IMR-90 (cell line): ENCODE measurements around the gene SMIM5. TPM values are rescaled to one million over a fixed set of nuclear protein-coding genes. Genes with fewer than 3 reads are reported as not detected.

Source experiments
- ATAC-seq: fragments of 200-7000 bp; cut with Tn5 transposase; 2 replicates; pipeline ENCODE4 v1.9.1; 2020; ENCODE audit warnings: low read depth, mild to moderate bottlenecking, moderate library complexity
- BruUV-seq: library from RNA; stranded (reverse); fragments of 400-500 nt; replicated peaks from 2 replicates; lab custom pipeline; 2021; lab: Mats Ljungman, UMichigan
- CTCF ChIA-PET: fragments of 300-600 bp; formaldehyde crosslinking; extraction: SDS; loops from one replicate; lab custom pipeline; 2021; ENCODE audit warnings: antibody characterized with exemption; lab: Yijun Ruan, JAX
- POLR2A ChIA-PET: fragments of 300-600 bp; sonication (Branson Sonifier 250); formaldehyde crosslinking; loops from one replicate; lab custom pipeline; 2022; ENCODE audit warnings: antibody characterized with exemption; ENCODE audit not compliant: unreplicated experiment; lab: Charles Lee
- DNase-seq: peaks from one replicate; pipeline ENCODE4 v3.0.0; 2013
- H2AFZ ChIP-seq: replicated peaks from 2 replicates; pipeline ENCODE3; 2013; ENCODE audit warnings: low read length, mild to moderate bottlenecking; ENCODE audit not compliant: poor library complexity
- H2AK5ac ChIP-seq: 2 replicates; pipeline ENCODE4 v1.6.1; 2013; ENCODE audit warnings: low read depth, low read length, inconsistent platforms
- H2AK9ac ChIP-seq: replicated peaks from 2 replicates; pipeline ENCODE3; 2013; ENCODE audit warnings: mild to moderate bottlenecking, low read depth, low read length, moderate library complexity; ENCODE audit not compliant: poor library complexity
- H2BK120ac ChIP-seq: 2 replicates; pipeline ENCODE4 v1.6.1; 2013; ENCODE audit warnings: low read depth, low read length, inconsistent platforms
- H2BK15ac ChIP-seq: 3 replicates; pipeline ENCODE4 v1.6.1; 2013; ENCODE audit warnings: low read depth, low read length, inconsistent platforms
- H2BK20ac ChIP-seq: 2 replicates; pipeline ENCODE4 v1.6.1; 2013; ENCODE audit warnings: low read depth, mild to moderate bottlenecking, inconsistent platforms, low read length, moderate library complexity
- H2BK5ac ChIP-seq: 2 replicates; pipeline ENCODE4 v1.6.1; 2013; ENCODE audit warnings: mild to moderate bottlenecking, low read depth, low read length, inconsistent platforms; ENCODE audit not compliant: poor library complexity, severe bottlenecking
- H3K14ac ChIP-seq: replicated peaks from 2 replicates; pipeline ENCODE4 v1.6.1; 2013; ENCODE audit warnings: low read depth, low read length, inconsistent platforms
- H3K18ac ChIP-seq: 2 replicates; pipeline ENCODE4 v1.6.1; 2013; ENCODE audit warnings: low read depth, low read length, control low read depth
- H3K23ac ChIP-seq: 2 replicates; pipeline ENCODE4 v1.6.1; 2013; ENCODE audit warnings: low read depth, low read length, inconsistent platforms
- H3K27ac ChIP-seq: 2 replicates; pipeline ENCODE4 v1.5.1; 2013; ENCODE audit warnings: mild to moderate bottlenecking, control low read depth, low read length; ENCODE audit not compliant: insufficient read depth
- H3K27me3 ChIP-seq: 2 replicates; pipeline ENCODE4 v1.6.1; 2013; ENCODE audit warnings: low read length; ENCODE audit not compliant: control insufficient read depth, insufficient read depth
- H3K36me3 ChIP-seq: 2 replicates; pipeline ENCODE4 v1.6.1; 2013; ENCODE audit warnings: low read length, mixed read lengths; ENCODE audit not compliant: control insufficient read depth, insufficient read depth
- H3K4ac ChIP-seq: 2 replicates; pipeline ENCODE4 v1.6.1; 2013; ENCODE audit warnings: low read depth, low read length, inconsistent platforms
- H3K4me1 ChIP-seq: 2 replicates; pipeline ENCODE4 v1.6.1; 2013; ENCODE audit warnings: low read length, mixed read lengths; ENCODE audit not compliant: control insufficient read depth, insufficient read depth
- H3K4me2 ChIP-seq: 2 replicates; pipeline ENCODE4 v1.6.1; 2013; ENCODE audit warnings: low read depth, mild to moderate bottlenecking, control low read depth, low read length, moderate library complexity
- H3K4me3 ChIP-seq: 2 replicates; pipeline ENCODE4 v1.5.1; 2013; ENCODE audit warnings: low read depth, mild to moderate bottlenecking, control low read depth, low read length, moderate library complexity; ENCODE audit not compliant: insufficient read depth
- H3K56ac ChIP-seq: 2 replicates; pipeline ENCODE4 v1.6.1; 2013; ENCODE audit warnings: low read length, inconsistent platforms; ENCODE audit not compliant: insufficient read depth; ENCODE audit errors: extremely low read depth
- H3K79me1 ChIP-seq, 2 experiments: 2 replicates each; pipeline ENCODE4 v1.6.1; 2013; ENCODE audit warnings: low read length in 2 of 2, inconsistent platforms in 1 of 2, low read depth in 1 of 2
- H3K9ac ChIP-seq: 2 replicates; pipeline ENCODE4 v1.6.1; 2013; ENCODE audit warnings: low read depth, low read length, control low read depth
- H3K9me1 ChIP-seq: 2 replicates; pipeline ENCODE4 v1.6.1; 2013; ENCODE audit warnings: low read length, inconsistent platforms; ENCODE audit not compliant: insufficient read depth
- H3K9me3 ChIP-seq: 2 replicates; pipeline ENCODE4 v1.6.1; 2013; ENCODE audit warnings: low read length; ENCODE audit not compliant: control insufficient read depth, insufficient read depth
- H4K20me1 ChIP-seq: 2 replicates; pipeline ENCODE4 v1.6.1; 2013; ENCODE audit warnings: low read length, inconsistent platforms; ENCODE audit not compliant: insufficient read depth
- H4K5ac ChIP-seq: 2 replicates; pipeline ENCODE4 v1.6.1; 2013; ENCODE audit warnings: mild to moderate bottlenecking, low read depth, low read length, control low read depth
- H4K8ac ChIP-seq, 2 experiments: 2 replicates each; pipeline ENCODE4 v1.6.1; 2013; ENCODE audit warnings: low read depth in 2 of 2, low read length in 2 of 2, control low read depth in 1 of 2, inconsistent platforms in 1 of 2
- H4K91ac ChIP-seq: 2 replicates; pipeline ENCODE4 v1.6.1; 2013; ENCODE audit warnings: low read depth, low read length, inconsistent platforms; ENCODE audit not compliant: insufficient read depth
- FOS ChIP-seq: fragments of 150-350 bp; IDR thresholded peaks from 2 replicates; pipeline ENCODE4 v1.6.1; 2016; ENCODE audit warnings: low read depth, low read length
- NFE2L2 ChIP-seq: fragments of 150-350 bp; IDR thresholded peaks from 2 replicates; pipeline ENCODE4 v1.6.1; 2016; ENCODE audit warnings: low read depth, mild to moderate bottlenecking, low read length
- RCOR1 ChIP-seq: IDR thresholded peaks from 2 replicates; pipeline ENCODE4 v1.6.1; 2012; ENCODE audit warnings: mild to moderate bottlenecking, low read length, improper control_type of control experiment; ENCODE audit not compliant: insufficient replicate concordance
- WGBS, 2 experiments: methylation state at CpG; one replicate each; pipeline versions ENCODE4 v1.1.5 to v1.1.7; 2013; ENCODE audit warnings: missing lambda C conversion rate in 2 of 2; ENCODE audit not compliant: insufficient read length in 1 of 2; ENCODE audit errors: extremely low coverage in 2 of 2; 5-methylcytosine and 5-hydroxymethylcytosine counted together
- dilution Hi-C: fragments of 300-500 bp; cut with HindIII; formaldehyde crosslinking; loops from one replicate; pipeline ENCODE4 v1.14.3; 2018; ENCODE audit warnings: low sequenced_read_pairs; ENCODE audit not compliant: unreplicated experiment
- in situ Hi-C: fragments of 300-500 bp; cut with MboI; formaldehyde crosslinking; loops from 3 replicates; pipeline ENCODE4 v1.14.3; 2019; ENCODE audit warnings: low sequenced_read_pairs, inconsistent platforms, mixed read lengths
- intact Hi-C: fragments of 100-400 bp; cut with micrococcal nuclease; formaldehyde crosslinking; loops from 2 replicates; pipeline ENCODE4 v1.10.0; 2022
- polyA plus RNA-seq, 3 experiments: library from polyadenylated mRNA; depleted of rRNA; stranded (reverse); fragments of >200 nt; gene quantifications; 2 replicates each; pipeline ENCODE4 v1.2.3, GENCODE V29; 2012; ENCODE audit warnings: low replicate concordance in 1 of 3
- total RNA-seq: library from RNA; depleted of rRNA; stranded (reverse); fragments of >200 nt; gene quantifications from 2 replicates; pipeline ENCODE4 v1.2.3, GENCODE V29; 2012

SMIM5 gene
- total and polyA plus RNA-seq, 2 of the 4 experiments (the other 2 are of a cell fraction) = not detected

DNA sequence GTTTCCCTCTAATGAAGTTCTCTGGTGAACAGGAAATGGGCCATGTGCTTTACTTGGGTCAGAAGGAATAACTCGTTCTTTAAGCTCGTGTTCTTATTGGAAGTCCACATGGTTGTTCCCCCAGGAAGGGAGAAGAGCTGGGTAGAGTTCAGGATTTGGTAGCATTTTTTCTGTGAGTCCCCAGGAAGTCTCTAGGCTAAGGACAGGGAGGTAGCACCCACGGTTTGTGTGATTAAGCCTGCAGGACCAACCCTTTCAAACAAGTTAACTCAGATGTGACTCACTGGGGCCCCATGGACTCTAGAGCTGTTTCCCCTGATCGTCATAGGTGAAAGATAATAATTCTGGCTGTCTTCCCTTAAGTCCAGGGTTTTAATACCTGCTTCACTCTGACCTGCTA, 50.3 kb downstream of the SMIM5 start:
- ATAC-seq = peak; percentile 81
- Histone ChIP-seq H4K8ac (peak overlapping the region in 1 of 2 experiments; percentile 44; a peak in 1 of 4 replicates), H2AFZ (no peak overlapping the region), H3K9ac (no peak overlapping the region), H3K36me3 (peaks cover 25% of the 10 kb centered on the region), H4K91ac (no peak overlapping the region), H2BK20ac (no peak overlapping the region), H3K9me1 (peaks cover 21% of the 10 kb centered on the region), H2BK5ac (peak overlapping the region; percentile 2), H4K20me1 (peaks cover 51% of the 10 kb centered on the region), H3K4ac (no peak overlapping the region), H3K14ac (peak overlapping the region; percentile 27; the same call in 1 of the 2 replicates), H3K27me3 (no peaks in the 10 kb centered on the region), H3K23ac (no peak overlapping the region), H3K4me1 (peaks cover 9% of the 10 kb centered on the region), H4K5ac (no peak overlapping the region), H3K27ac (no peak overlapping the region), H3K56ac (no peak overlapping the region), H3K9me3 (no peaks in the 10 kb centered on the region), H2BK120ac (no peak overlapping the region), H3K4me3 (no peak overlapping the region), H3K79me1 (peaks cover 59 to 80% of the 10 kb centered on the region in 2 experiments), H2BK15ac (no peak overlapping the region), H3K4me2 (peak overlapping the region; percentile 42; the same call in 1 of the 2 replicates), H2AK5ac (0 out of 2 replicates have a peak overlapping the region, but pooled peaks have one; percentile 25), H2AK9ac (no peak overlapping the region), H3K18ac (no peak overlapping the region)
- no TSS peak for BruUV-seq
- ChIA-PET CTCF (interaction anchor here (0.6 to 5.7 kb wide), 5 partner anchors 8 to 283 kb away, joined by 3 to 18 read pairs (median 3); partner anchors contain the start of gene SMIM5), POLR2A (interaction anchor here (0.6 kb wide), 1 partner anchor 461 kb away, joined by 5 read pairs; no protein-coding TSS in a partner anchor)
- intact Hi-C loops (no loop called here), dilution Hi-C loops (no loop called here), in situ Hi-C loops (no loop called here)
- peak; percentile 80 for DNase-seq
- TF ChIP-seq FOS = peak; percentile 60
- TF ChIP-seq RCOR1 = no peak
- TF ChIP-seq NFE2L2 = no peak
- WGBS, 2 experiments = no CpG with 5 or more reads among the region's 4 CpGs
